HCT116 (cell line): ENCODE data around the gene CENPX. TPM values are rescaled to one million over a fixed set of nuclear protein-coding genes. Genes with fewer than 3 reads are reported as not detected.
A peak's percentile ranks its signal among the peaks of the same experiment; 100 is the strongest.
"Not testable (repeated sequence)": the region's sequence is repeated elsewhere in the genome, so short reads cannot be mapped to it uniquely, and the experiment has no call there.

Experiments used
- ATAC-seq: fragments of 200-7000 bp; cut with Tn5 transposase; 2 replicates; pipeline ENCODE4 v1.9.1; 2020; ENCODE audit warnings: mild to moderate bottlenecking, moderate library complexity
- BruUV-seq: library from RNA; stranded (reverse); fragments of 400-500 nt; replicated peaks from 2 replicates; lab custom pipeline; 2021; lab: Mats Ljungman, UMichigan
- CTCF ChIA-PET: fragments of 300-600 bp; sonication (Branson Sonifier 250); formaldehyde crosslinking; loops from one replicate; lab custom pipeline; 2021; ENCODE audit warnings: antibody characterized with exemption; lab: Charles Lee
- POLR2A ChIA-PET: fragments of 300-600, 350-600 bp; sonication (Branson Sonifier 250); formaldehyde crosslinking; loops from one replicate; lab custom pipeline; 2021; ENCODE audit warnings: antibody characterized with exemption; lab: Charles Lee
- RAD21 ChIA-PET, 2 experiments: fragments of 300-600 bp; sonication (Branson Sonifier 250); formaldehyde crosslinking; loops; one replicate each; lab custom pipeline; 2023; ENCODE audit warnings: low total read pairs in 2 of 2; ENCODE audit not compliant: uncharacterized antibody in 2 of 2, unreplicated experiment in 2 of 2, low non-redundant PET in 1 of 2; lab: Charles Lee
- DNase-seq: peaks from one replicate; pipeline ENCODE4 v3.0.0-alpha.2; 2010; ENCODE audit warnings: low read depth, low spot score
- H2AFZ ChIP-seq: fragments of 200-600 bp; shearing (Covaris generic), sonication (generic); 2 replicates; pipeline ENCODE4 v1.6.1; 2017; ENCODE audit warnings: low read depth, mixed run types, mixed read lengths, antibody characterized with exemption, low read length; ENCODE audit not compliant: poor library complexity, severe bottlenecking
- H3K27ac ChIP-seq: 2 replicates; pipeline ENCODE4 v1.5.1; 2012; ENCODE audit warnings: low read depth, low read length
- H3K27me3 ChIP-seq: fragments of 200-600 bp; sonication (generic); 2 replicates; pipeline ENCODE4 v1.6.1; 2016; ENCODE audit warnings: mixed run types, low read length, mixed read lengths; ENCODE audit not compliant: insufficient read depth
- H3K36me3 ChIP-seq, 2 experiments: fragments of 200-500 bp in 1 of 2; fragments of 200-600 bp in 1 of 2; sonication (Bioruptor generic) in 1 of 2; sonication (generic) in 1 of 2; 2 replicates each; pipeline versions ENCODE4 v1.5.1 to v1.6.1; 2014 to 2016; ENCODE audit warnings: low read length in 2 of 2, inconsistent platforms in 1 of 2, mixed read lengths in 1 of 2, mixed run types in 1 of 2; ENCODE audit not compliant: insufficient read depth in 2 of 2, control insufficient read depth in 1 of 2
- H3K4me1 ChIP-seq, 2 experiments: fragments of 200-600 bp in 1 of 2; sonication (generic) in 1 of 2; 2 replicates each; pipeline versions ENCODE4 v1.5.1 to v1.6.1; 2012 to 2017; ENCODE audit warnings: low read length in 2 of 2, inconsistent platforms in 1 of 2, mild to moderate bottlenecking in 1 of 2, mixed read lengths in 1 of 2, mixed run types in 1 of 2, moderate library complexity in 1 of 2; ENCODE audit not compliant: insufficient read depth in 2 of 2, control insufficient read depth in 1 of 2
- H3K4me2 ChIP-seq: fragments of 200-600 bp; sonication (generic); 2 replicates; pipeline ENCODE4 v1.6.1; 2017; ENCODE audit warnings: mixed run types, low read length, mixed read lengths
- H3K4me3 ChIP-seq, 2 experiments: fragments of 200-600 bp in 1 of 2; sonication (generic) in 1 of 2; replicated peaks in 1 of 2; 2 replicates each; pipeline ENCODE4 v1.5.1; 2011 to 2016; ENCODE audit warnings: low read length in 2 of 2, control low read depth in 1 of 2, low read depth in 1 of 2, mild to moderate bottlenecking in 1 of 2, mixed read lengths in 1 of 2, mixed run types in 1 of 2
- H3K79me2 ChIP-seq: fragments of 200-600 bp; sonication (generic); 2 replicates; pipeline ENCODE4 v1.6.1; 2017; ENCODE audit warnings: mild to moderate bottlenecking, mixed run types, low read length, moderate library complexity, mixed read lengths; ENCODE audit not compliant: insufficient read depth
- H3K9ac ChIP-seq: fragments of 200-600 bp; sonication (generic); 2 replicates; pipeline ENCODE4 v1.6.1; 2016; ENCODE audit warnings: low read length, mixed read lengths
- H3K9me2 ChIP-seq: fragments of 200-600 bp; sonication (generic), shearing (Covaris generic); 2 replicates; pipeline ENCODE4 v1.6.1; 2017; ENCODE audit warnings: mixed run types, mild to moderate bottlenecking, moderate library complexity; ENCODE audit not compliant: insufficient read depth
- H3K9me3 ChIP-seq, 2 experiments: fragments of 200-500 bp in 1 of 2; fragments of 200-600 bp in 1 of 2; sonication (Bioruptor generic) in 1 of 2; sonication (generic) in 1 of 2; 2 replicates each; pipeline ENCODE4 v1.6.1; 2014 to 2017; ENCODE audit warnings: low read length in 2 of 2, mixed read lengths in 2 of 2, inconsistent platforms in 1 of 2, low read depth in 1 of 2, mild to moderate bottlenecking in 1 of 2, mixed run types in 1 of 2, moderate library complexity in 1 of 2; ENCODE audit not compliant: control insufficient read depth in 1 of 2, insufficient read depth in 1 of 2
- H4K20me1 ChIP-seq: fragments of 200-600 bp; sonication (generic), shearing (Covaris generic); 2 replicates; pipeline ENCODE4 v1.6.1; 2017; ENCODE audit warnings: mixed run types, mild to moderate bottlenecking, moderate library complexity; ENCODE audit not compliant: insufficient read depth
- SP1 ChIP-seq: IDR thresholded peaks from 2 replicates; pipeline ENCODE4 v1.6.1; 2012; ENCODE audit warnings: low read depth
- TCF7L2 ChIP-seq: IDR thresholded peaks from 2 replicates; pipeline ENCODE4 v1.7.0; 2011; ENCODE audit warnings: borderline replicate concordance, inconsistent platforms; ENCODE audit not compliant: insufficient read depth, insufficient read length; ENCODE audit errors: extremely low read depth
- intact Hi-C: fragments of 100-400 bp; cut with micrococcal nuclease; formaldehyde crosslinking; loops from 2 replicates; pipeline ENCODE4 v1.10.0; 2022
- total RNA-seq: library from RNA; stranded (reverse); gene quantifications from one replicate; pipeline ENCODE4 v1.2.1, GENCODE V29; 2021; ENCODE audit not compliant: unreplicated experiment

CENPX gene
- total RNA-seq, 1 experiment from 2014 or later: 184 TPM

DNA sequence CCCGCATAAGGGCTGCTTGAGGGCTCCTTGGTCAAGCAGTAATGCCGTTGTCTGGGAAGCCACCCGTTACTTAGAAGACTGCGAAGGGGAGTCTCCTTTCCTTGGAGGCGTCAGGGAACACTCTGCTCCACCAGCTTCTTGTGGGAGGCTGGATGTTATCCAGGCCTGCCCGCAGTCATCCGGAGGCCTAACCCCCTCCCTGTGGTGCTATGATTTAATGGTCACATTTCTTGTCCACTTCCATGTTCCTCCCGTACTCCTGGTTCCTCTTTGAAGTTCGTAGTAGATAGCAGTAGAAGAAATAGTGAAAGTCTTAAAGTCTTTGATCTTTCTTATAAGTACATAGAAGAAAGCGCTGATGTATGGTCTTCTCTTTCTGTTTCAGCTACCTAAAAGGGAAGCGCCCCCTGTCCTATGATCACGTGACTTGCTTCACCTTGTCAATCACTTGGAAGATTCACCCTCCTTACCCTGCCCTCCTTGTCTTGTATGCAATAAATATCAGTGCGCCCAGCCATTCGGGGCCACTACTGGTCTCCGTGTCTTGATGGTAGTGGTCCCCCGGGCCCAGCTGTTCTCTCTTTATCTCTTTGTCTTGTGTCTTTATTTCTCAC is 16.2 kb upstream of the CENPX start:
- CTCF ChIA-PET: interaction anchor here (1.6 kb wide), 1 partner anchor 111 kb away, joined by 5 read pairs; the partner anchor contains the start of gene MAFG
- H3K9ac ChIP-seq, H3K4me3 ChIP-seq, H3K9me3 ChIP-seq, H3K9me2 ChIP-seq, ATAC-seq, H3K4me2 ChIP-seq, DNase-seq, BruUV-seq, H2AFZ ChIP-seq, RAD21 ChIA-PET, H4K20me1 ChIP-seq, H3K27me3 ChIP-seq, POLR2A ChIA-PET, H3K27ac ChIP-seq: not testable (repeated sequence)
- H3K79me2 ChIP-seq: peaks cover 18% of the 10 kb centered on the region; the same call in 1 of the 2 replicates
- peaks cover 0 to 12% of the 10 kb centered on the region in 2 experiments; a peak in 1 of 4 replicates for H3K36me3 ChIP-seq
- intact Hi-C loops: loop anchor here (10.0 kb wide), 2 partner anchors 256 to 376 kb away; partner anchors contain the start of genes HEXD and OGFOD3
- H3K4me1 ChIP-seq: peaks cover 13 to 35% of the 10 kb centered on the region in 2 experiments

DNA sequence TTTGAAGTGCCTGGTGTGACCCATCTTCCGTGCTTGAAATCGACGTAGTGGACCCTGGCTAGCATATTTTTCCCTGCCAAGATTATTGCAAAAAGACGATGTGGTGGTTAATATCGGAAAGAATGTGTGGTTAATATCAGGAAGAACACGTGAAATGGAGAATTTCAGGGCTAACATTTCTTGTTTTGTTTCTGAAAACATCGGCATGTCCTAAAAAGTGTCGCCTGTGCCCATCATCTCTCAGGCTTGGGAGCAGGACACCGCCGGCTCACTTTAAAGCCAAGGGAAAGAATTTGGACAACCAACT is 15.2 kb upstream of the CENPX start:
- H3K4me3 ChIP-seq: peak overlapping the region; percentile 30 to 92
- peak overlapping the region; percentile 91 for H3K27ac ChIP-seq
- peak overlapping the region; percentile 94; the same call in 1 of the 2 replicates for H3K9ac ChIP-seq
- no TSS peak for BruUV-seq
- ChIA-PET RAD21 (interaction anchor here (1.0 to 1.1 kb wide), 2 partner anchors 15 to 78 kb away, joined by 10 to 11 read pairs; partner anchors contain the start of genes CENPX (in 1 of the 2) and LRRC45 (in 1 of the 2)), POLR2A (interaction anchor here (0.7 to 1.5 kb wide), 8 partner anchors 9 to 165 kb away, joined by 3 to 8 read pairs (median 4); partner anchors contain the start of genes CENPX, FASN, LRRC45 and PYCR1)
- H3K27me3 ChIP-seq: no peaks in the 10 kb centered on the region
- peaks cover 0 to 12% of the 10 kb centered on the region in 2 experiments; a peak in 1 of 4 replicates for H3K36me3 ChIP-seq
- H3K4me2 ChIP-seq: peak overlapping the region; percentile 95
- H3K4me1 ChIP-seq: peaks cover 15 to 42% of the 10 kb centered on the region in 2 experiments
- TF ChIP-seq TCF7L2: peak; percentile 93
- no peak for TF ChIP-seq SP1
- TF ChIP-seq, all 23 proteins: peak for 1
- Histone ChIP-seq H2AFZ (peak overlapping the region; percentile 49), H4K20me1 (no peaks in the 10 kb centered on the region), H3K9me2 (no peaks in the 10 kb centered on the region), H3K79me2 (peaks cover 20% of the 10 kb centered on the region; the same call in 1 of the 2 replicates), H3K9me3 (no peaks in the 10 kb centered on the region)
- CTCF ChIA-PET: interaction anchor here (0.5 to 4.8 kb wide), 20 partner anchors 9 to 733 kb away, joined by 3 to 57 read pairs (median 4); partner anchors contain the start of genes CENPX, FASN, GPS1 and LRRC45
- intact Hi-C loops: loop anchor here (2.0 to 10.0 kb wide), 3 partner anchors 61 to 377 kb away; partner anchors contain the start of genes FASN, HEXD and OGFOD3
- ATAC-seq (no peak), DNase-seq (no peak)
